Kidney tubule cell (primary cell): ENCODE results near the gene LSR.

Source experiments
- DNase-seq: peaks from one replicate; pipeline ENCODE4 v3.0.0-alpha.2; 2018; ENCODE audit warnings: low spot score

LSR gene

GRCh38 chr19:35248310-35249145 lies at the start of gene LSR:
TSS of gene LSR (plus strand) at chr19:35249002. CDS start at chr19:35249023, 21 bp downstream.
- DNase-seq = peak; percentile 96

DNA sequence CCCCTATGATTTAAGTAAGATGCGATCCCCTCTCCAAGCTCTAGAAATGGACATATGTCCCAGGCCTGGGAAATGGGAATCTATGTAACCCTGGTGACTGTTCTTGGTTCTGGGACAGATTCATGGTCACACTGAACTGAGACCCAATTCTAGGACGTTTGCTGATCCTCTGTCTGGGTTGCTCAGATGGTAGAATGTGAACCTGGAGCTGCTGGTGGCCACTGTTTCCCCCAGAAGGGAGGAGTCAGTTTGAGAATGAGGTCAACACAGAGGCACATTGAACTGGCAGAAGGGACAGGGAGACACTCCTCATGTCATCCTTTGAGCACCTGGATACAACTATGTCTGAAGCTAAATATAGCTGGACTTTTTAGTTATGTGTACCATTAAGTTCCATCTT lies 49.3 kb upstream of the LSR start:
- DNase-seq = no peak

DNA sequence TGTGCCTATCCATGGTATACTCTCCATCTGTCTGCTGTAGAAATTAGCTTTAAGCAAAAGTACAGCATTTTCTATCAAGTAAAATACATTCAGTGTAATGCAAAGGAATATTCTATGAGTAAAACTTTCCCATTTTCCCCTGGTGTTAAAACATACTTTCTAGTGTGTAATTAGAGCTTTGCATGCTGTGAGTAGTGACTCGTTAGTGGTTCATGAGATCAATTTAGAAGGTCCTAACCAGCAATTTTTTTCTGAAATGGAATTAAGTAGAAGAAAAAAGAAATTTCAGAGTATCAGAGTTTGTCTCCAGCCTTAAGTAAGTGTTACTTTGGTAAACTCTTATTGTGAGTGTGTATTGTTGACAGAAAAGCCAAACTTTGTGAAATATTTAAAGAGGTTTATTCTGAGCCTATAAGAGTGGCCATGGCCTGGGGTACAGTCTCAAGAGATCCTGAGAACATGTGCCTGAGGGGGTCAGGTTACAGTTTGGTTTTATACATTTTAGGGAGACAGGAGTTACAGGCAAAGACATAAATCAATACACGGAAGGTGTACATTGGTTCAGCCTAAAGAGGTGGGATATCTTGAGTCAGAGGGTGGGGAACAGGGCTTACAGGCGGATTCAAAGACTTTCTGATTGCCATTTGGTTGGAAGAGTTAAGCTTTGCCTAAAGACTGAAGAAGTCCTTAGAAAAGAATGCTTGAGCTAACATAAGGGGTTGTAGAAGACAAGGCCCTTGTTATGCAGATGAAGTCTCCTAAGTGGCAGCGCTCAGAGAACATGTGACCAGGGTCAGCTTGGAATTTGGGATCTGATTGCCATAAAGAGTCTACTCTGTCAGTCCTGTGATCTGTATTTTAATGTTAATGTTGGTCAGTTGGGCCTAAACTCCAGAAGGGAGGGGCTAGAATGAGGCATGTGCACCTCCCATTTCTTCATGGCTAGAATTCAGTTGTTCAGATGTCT lies 45.8 kb upstream of the LSR start:
- no peak for DNase-seq

DNA sequence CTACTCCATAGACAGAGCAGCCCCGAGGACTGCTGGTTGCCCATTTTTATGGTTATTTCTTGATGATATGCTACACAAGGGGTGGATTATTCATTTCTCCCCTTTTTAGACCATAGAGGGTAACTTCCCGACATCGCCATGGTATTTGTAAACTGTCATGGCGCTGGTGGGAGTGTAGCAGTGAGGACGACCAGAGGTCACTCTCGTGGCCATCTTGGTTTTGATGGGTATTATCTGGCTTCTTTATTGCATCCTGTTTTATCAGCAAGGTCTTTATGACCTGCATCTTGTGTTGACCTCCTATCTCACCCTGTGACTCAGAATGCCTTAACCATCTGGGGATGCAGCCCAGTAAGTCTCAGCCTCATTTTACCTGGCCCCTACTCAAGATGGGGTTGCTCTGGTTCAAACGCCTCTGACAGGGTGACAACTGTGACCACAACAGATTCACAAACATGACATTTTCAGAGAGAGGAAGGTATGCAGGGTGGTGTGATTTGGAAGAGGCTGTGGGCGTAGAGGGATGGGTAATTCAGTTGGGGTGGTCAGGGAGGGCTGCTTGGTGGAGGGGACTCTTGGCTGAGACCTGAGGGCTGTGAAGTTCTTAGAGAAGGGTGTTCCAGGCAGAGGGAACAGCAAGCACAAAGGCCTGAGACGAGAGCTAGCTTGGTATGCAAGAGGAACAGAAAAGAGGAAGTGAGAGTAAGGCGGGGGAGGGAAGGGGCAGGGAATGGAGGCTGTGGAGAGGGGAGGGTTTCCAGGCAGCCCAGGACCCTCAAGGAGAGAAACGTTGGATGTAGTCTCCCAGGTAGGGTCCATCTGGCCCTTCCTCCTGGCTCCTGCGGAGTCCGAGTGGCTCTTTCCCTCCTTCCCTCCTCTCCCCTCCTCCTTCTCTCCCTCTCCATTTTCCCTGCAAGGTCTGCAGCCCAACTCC lies 43.7 kb upstream of the LSR start:
- no peak for DNase-seq

DNA sequence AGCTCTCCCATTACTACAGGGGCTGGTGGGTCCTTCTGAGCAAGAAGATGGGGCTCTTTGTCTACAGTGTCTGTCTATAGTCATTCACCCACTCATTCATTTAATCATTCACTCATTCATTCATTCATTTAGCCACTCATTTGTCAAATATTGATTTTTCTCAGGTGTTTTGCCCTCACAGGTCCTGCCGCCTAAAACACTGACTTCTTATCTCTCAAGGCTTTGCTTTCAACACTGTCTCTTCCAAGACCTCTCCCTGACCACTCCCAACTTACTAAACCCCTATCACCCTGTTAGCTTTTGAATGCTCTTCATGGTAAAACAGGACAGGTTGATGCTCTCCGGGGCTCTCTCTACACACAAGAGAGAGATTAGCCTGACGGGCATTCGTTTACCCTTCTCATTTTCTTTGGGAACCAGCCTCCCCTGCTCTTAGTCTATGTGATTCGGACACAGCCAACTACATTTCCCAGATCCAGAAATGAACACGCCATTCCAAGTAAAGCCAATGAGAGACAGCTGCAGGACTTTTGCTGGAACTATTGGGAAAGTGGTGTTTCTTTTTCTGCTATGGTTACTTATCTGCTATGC lies 43.0 kb upstream of the LSR start:
- no peak for DNase-seq

GRCh38 chr19:35206379-35206778 lies 42.4 kb upstream of the LSR start:
- DNase-seq = no peak

DNA sequence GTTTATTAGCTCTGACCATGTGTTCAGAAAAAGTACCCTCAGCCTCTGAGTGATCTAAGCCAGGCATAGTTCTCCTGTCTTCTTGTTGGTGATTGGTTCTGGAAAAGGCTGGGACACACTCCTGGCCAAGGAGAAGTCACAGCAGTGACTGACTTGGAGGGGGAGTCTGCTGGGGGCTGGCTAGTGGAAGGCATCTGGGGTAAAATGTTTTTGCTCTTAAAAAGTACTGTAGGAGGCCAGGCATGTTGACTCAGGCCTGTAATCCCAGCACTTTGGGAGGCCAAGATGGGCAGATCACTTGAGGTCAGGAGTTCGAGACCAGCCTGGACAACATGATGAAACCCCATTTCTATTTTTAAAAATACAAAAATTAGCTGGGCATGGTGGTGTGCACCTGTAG lies 41.9 kb upstream of the LSR start:
- DNase-seq = no peak

GRCh38 chr19:35207391-35207871 lies 41.4 kb upstream of the LSR start:
- peak; percentile 37 for DNase-seq

DNA sequence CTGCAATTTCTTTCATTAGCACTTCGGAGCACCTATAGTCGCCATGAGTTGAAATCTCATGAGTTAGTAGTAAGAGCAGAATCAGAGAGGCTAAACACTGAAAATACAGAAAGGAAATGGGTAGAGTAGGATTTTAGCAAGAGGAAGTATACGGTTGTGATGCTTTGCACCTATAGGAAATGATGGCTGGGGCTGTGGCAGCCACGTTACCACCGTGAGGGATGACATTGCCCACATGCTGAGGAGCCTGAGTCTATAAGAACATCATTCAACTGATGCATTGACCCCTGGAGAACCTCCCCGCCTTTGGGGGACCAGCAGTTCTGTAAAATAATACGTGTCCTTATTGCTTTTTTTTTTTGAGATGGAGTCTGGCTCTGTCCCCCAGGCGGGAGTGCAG lies 40.7 kb upstream of the LSR start:
- DNase-seq = no peak

DNA sequence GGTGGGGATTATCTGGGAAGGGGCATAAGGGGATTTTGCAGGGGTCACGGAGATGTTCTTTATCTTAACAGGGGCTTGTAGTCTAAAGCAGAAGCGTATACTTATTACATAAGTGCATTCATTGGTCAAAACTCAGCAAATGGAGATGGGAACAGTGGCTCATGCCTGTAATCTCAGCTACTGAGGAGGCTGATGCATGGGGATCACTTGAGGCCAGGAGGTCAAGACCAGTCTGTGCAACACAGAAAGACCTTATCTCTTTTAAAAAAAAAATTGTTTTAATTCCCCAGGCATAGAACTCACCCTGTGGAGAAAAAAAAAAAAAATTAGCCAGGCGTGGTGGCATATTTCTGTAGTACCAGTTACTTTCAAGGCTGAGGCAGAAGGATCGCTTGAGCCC lies 39.2 kb upstream of the LSR start:
- no peak for DNase-seq

DNA sequence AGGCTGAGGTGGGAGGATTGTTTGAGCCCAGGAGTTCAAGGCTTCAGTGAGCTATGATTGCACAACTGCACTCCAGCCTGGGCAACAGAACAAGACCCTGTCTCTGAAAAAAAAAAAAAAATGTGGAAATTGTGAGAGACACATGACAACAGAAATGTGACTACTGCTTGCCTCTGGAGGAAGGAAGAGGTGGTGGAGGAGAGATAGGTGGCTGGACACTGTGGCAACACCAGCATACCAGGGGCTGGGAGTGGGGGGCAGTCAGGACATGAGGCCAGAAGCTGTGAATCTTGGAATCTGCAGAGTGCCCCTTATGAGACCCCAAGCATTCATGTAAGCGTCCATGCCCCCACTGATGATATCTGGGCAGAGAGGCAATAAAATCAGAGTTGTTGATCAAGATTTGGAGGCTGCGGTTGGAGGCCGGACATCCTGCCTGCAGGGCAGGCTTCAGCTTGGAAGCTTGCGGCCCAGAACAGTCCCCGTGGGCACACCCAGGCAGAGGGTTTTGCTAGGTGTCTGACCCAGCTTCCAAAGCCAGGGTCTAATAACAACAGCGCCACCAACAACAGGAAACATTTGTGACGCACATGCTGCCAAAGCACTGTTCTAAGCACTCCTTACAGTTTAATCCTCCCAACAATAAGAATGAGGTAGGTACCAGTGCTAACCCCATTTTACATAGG lies 37.1 kb upstream of the LSR start:
- DNase-seq = no peak

DNA sequence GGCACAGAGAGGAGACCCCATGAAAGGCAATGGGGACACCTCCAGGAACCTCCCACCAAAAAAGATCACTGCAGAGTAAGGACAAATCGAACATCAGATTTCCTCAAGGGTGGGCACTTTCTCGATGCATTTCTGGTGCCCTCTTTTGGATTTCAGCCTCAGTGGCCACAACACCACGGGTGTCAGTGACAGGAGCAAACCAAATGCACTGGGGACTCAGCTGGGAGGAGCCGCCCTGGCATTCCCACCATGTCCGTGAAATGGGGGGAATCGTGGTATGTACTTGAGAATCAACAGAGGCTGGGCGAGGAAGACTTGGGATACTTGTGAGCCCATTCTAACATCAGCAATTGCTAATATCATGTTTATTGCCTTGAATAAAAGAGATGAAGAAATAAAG lies 36.6 kb upstream of the LSR start:
- DNase-seq = no peak

DNA sequence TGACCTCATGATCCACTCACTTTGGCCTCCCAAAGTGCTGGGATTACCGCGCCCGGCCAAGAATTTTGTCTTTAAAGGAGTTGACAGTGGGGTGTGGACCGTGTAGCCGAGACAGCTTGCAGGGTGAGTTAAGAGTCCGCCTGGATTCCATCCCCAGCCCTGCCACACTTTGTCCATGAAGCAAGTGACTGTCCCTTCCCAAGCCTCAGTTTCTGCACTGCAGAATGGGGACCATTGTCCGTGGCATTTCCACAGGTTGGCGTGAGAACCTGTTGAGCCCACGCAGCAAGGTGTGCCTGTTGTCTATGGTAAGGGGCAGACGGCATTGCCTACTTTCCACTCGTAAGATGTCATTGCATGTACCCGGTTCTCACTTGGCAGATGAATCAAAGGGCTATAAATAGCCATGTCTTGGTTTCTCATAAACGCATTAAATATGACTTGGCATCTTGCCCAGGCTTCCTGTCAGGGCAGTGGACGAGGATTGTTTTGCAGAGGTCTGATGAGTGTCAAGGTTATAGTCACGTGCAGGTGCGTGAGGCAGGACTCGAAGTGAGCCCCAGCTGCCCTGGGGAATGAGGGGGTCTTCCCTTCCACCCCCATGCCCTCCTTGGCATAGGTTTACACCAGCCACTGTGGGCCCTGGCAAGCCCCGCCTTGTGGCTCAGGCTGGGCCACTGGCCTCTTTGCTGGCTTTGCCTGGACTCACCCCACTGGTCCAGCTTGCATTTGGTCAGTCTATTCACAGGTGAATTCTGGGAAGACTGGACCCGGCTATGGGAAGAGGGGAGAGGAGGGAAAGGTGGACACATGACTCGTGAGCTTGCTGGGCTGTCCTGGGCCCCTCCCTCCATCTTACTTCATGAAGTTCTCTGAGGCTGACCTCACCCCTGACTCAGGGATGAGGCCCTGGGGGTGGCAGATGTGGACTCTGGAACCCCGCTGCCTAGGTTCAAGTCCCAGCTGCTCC lies 34.9 kb upstream of the LSR start:
- peak; percentile 88 for DNase-seq

DNA sequence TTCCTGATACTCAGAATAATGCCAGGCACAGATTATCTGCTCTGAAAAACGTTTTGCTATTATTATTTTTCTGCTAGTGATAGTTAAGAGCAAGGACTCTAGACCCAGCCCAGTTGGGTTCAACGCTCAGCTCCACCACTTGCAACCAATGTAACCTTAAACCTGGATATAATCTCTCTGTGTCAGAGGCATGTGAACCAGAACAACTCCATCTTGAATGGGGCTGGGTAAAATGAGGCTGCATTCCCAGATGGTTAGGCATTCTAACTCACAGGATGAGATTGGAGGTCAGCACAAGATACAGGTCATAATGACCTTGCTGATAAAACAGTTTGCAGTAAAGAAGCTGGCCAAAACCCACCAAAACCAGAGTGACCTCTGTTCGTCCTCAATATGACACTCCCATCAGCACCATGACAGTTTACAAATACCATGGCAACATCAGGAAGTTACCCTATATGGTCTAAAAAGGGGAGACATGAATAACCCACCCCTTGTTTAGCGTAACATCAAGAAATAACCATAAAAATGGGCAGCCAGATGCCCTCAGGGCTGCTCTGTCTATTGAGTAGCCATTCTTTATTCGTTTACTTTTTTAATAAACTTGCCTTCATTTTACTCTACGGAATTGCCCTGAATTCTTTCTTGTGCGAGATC lies 33.9 kb upstream of the LSR start:
- no peak for DNase-seq

DNA sequence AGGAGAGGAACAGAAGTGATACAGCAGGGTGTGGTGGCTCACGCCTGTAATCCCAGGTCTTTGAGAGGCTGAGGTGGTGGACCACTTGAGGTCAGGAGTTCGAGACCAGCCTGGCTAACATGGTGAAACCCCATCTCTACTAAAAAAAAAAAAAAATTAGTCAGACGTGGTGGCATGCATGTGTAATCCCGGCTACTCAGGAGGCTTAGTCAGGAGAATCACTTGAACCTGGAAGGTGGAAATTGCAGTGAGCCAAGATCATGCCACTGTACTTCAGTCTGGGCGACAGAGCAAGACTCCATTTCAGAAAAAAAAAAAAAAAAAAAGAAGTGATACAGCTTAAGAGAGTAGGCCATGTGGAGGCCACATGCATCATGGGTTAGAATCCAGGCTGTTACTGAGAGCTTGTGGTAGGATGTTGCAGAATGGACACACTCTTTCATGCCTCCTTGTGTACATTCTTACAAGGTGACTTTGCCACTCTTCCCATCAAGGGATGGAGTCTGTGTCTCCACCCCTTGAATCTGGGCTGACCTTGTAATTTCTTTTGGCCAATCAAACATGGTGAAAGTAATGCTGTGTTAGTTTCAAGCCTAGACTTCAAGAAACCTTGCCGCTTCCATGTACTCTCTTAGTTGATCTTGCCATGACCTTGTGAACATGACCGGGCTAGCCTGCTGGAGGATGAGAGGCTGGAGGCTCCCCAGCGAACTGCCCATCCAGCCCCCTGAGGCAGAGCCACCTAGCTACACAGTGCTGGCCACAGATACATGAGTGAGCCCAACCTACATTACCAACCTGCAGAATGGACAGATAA lies 32.6 kb upstream of the LSR start:
- DNase-seq = peak; percentile 68

DNA sequence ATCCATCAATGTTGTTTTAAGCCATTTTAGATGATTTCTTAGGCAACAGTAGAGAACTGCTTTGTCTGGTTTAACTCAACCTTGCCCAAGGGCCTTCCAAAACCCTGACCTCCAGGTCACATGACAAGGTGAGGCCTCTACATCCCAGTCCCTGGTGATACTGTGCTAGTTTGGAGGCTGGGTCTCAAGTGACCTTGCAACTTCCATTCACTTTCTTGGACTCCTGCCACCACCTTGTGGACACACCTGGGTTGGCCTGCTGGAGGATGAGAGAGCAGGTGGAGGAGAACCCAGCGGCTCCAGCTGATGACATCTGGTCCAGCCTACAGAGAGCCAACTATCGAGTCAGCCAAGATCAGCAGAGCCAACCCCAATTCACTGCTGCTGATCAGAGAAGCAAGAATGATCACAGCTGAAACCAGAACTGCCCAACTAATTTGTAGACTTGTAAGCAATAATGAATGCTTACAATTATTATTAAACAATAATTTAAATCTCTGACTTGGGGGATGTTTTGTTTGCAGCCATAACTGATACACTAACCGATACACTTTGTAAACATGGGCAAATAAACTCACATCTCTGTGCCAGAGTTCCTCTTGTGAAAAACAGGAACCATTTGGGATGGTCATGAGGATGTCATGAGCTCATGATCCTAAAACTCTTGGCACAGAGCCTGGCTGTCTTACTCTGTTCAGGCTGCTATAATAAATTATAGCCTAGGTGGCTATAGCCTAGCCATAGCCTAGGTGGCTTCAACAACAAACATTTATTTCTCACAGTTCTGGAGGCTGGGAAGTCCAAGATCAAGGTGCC lies 31.8 kb upstream of the LSR start:
- peak; percentile 22 for DNase-seq

DNA sequence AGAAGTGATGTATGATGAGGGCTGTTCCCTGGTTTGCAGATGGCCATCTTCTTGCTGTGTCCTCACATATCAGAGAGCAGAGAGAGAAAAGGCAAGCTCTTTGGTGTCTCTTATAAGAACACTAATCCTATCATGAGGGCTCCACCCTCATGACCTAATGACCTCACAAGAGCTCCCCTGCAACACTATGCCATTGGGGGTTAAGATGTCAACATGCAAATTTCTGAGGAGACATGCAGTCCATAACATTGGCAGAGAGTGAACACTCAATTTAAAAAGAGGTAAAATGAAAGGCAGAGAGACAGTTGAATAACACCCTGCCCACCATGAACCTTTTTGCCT lies 31.2 kb upstream of the LSR start:
- DNase-seq = no peak
